HuH-7.5 (cell line): Measurements from ENCODE around the gene POLD1.
"Not testable (repeated sequence)": the region's sequence is repeated elsewhere in the genome, so short reads cannot be mapped to it uniquely, and the experiment has no call there.

Source experiments
- DNase-seq: peaks from one replicate; pipeline ENCODE4 v3.0.0; 2011; ENCODE audit warnings: low spot score

Gene POLD1

DNA sequence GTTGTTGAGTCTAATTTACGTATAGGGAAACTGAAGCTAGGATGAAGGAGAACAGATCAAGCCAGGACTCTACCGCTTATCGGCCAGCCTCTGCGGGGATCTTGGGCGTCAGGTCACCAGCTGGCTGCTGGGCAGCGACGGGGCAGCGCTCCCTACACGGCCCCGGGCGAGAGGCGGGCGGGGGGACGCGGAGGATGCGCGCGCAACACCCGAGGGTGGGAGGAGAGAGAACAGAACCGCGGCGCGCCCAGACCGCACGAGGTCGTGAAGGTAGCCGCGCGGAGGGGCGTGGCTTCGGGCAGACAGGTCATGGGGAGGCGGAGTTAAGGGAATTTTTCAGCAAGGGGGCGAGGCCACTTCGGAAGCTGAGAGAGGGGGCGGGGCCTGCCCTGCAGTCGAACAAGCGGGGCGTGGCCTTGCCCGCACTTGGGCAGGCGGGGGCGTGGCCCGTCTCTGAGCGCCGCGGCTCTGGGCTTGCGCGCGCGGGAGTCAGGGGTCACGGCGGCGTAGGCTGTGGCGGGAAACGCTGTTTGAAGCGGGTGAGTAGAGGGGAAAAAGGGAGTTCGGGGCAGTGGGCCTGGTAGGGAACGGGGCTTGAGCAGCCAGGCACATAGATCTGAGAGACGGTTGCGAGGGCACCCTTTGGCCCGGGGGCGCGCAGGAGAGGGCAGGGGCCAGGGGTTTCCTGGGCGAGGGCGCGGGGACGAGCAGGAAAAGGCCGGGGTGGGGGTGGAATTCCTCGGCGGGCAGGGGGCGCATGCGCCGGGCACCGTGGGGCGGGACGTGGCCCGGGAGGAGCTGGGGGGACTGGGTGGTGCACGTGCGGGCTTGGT, at the start of gene POLD1:
Gene POLD1, plus strand, starts transcription at position 496 of the 833 bp plus-strand sequence. CDS start 14,505 bp downstream, outside the sequence.
- peak; percentile 99 for DNase-seq

DNA sequence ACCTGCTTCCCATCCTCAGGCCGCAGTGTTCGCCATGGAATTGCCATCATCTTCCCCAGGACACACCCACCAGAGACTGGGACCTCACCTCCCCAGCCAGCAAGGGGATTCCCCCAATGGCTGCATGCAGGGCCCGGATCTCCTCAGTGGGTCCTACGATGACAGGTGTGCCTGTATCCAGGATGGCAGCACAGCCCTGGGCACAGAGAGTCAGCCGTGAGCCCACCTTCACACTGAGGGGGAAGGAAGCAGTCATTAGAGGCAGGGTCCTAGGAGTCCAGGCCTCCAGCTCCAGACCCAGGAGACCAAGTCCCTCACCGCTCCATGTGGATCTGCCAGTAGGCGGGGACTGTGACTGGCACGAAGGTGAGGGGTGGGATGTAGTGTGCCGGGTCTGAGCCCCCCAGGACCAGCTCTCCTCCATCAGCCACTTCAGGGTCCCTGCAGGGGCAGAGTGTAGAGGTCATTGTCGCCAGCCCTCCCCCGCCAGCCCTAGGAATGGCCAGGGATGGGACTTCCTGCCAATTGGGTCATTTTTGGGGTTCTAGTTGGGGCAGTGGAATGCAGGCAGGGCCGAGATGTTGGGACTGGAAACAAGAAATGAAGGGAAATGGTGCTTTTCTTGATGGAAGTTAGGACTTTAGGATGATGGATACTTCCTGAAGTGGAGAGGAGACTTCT, 49.3 kb upstream of the POLD1 start:
- DNase-seq = no peak

DNA sequence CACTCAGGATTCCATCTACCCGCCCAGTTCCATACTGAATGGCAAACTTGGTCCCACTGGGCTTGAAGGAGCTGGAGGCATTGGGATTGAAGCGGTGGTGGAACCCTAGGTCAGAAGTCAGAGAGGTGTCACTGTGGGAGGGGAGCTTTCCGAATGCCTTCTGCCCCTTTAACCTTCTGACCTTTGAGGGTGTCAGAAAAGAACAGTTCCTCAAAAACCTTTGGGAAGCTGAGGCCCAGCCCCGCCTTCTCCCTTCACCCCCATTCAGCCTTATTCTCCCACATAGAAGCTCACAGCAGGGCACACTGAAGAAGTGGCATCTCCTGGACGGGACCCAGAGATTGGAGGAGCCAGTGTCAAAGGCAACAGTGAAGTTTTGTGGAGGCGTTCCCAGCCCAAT, 47.1 kb upstream of the POLD1 start:
- DNase-seq = not testable (repeated sequence)

DNA sequence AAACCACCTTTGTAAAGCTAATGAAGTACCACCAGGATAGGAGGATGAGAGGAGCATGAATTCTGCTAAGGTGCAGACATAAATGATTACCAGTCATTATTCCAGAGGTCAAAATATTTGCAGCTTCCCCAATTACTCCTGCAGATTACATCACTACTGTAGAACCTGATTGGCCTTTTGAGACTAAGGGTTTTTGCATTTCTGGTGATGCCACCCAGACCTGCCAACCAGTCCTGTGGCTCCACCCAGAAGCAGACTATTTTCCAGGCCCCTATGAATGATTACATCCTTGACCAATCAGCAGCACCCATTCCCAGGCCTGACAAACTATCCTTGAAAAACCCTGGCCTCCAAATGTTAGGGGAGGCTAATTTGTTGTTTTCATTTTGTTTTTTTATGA, 43.8 kb upstream of the POLD1 start:
- no peak for DNase-seq

DNA sequence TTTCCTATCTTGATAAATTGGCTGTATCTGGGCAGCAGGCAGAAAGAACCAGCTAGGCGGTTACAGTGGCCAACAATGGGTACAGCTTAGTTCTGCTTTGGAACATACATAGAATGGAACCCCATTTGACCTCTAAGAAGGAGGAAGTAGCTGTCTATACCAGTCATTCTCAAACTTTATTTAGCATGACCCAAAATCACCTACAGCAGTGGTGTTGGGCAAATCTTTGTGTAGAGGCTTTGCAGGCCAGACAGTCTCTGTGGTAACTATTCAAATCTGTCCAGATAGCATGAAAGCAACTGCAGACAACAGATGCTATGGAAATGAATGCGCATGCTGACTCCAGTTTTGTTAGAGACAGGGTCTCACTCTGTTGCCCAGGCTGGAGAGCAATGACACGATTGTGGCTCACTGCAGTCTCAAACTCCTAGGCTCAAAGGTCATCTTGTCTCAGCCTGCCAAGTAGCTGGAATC, 43.0 kb upstream of the POLD1 start:
- DNase-seq = no peak

DNA sequence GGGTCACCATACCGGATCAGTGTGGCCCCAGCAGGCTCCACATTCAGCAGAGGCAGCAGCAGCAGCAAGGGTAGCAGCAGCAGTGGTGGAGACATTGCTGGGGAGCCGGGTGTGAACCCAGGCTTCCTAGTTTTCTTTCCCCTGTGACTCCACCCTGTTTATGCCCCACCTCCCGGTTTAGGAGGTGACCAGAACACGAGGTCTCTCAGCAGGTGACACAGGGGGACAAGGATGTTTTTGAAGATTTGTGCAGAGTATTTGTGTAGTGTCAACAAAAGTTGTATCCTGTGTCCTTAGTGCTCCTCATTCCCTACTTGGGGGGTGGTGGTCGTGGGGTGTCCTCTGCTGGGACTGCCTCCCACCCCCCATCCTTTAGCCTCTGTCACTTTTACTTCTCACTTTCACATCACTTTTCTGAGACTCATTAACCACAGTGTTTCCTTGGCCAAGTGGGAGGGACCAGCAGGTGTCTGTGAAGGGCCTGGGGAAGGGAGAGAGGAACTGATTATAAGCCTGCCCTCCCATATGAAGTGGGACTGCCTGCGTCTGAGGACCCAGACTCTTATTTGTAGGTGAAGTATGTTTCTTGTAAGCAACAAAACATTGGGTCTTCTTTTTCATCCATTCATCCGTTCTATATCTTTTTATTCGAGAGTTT, 39.4 kb upstream of the POLD1 start:
- no peak for DNase-seq

DNA sequence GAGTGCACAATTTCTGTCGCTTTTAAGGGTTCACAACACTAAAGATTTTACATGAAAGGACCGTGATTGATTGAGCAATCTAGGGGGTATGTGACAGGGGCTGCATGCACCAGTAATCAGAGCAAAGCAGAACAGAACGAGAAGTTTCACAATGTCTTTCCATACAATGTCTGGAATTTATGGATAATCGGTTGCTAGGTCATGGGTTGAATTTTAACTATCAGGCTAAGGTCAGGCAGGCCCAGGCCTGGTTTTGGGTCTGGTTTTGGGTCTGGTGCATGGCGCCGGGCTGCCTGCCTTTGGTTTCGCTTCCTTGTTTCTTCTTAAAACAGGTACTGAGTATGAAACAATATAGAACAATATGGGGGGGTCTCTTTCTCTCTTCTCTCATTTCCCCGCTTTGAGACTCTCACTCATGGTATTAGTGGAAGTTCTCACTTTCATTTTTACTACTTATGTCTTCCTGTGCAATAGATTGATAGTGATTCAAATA, 37.0 kb upstream of the POLD1 start:
- DNase-seq = not testable (repeated sequence)

DNA sequence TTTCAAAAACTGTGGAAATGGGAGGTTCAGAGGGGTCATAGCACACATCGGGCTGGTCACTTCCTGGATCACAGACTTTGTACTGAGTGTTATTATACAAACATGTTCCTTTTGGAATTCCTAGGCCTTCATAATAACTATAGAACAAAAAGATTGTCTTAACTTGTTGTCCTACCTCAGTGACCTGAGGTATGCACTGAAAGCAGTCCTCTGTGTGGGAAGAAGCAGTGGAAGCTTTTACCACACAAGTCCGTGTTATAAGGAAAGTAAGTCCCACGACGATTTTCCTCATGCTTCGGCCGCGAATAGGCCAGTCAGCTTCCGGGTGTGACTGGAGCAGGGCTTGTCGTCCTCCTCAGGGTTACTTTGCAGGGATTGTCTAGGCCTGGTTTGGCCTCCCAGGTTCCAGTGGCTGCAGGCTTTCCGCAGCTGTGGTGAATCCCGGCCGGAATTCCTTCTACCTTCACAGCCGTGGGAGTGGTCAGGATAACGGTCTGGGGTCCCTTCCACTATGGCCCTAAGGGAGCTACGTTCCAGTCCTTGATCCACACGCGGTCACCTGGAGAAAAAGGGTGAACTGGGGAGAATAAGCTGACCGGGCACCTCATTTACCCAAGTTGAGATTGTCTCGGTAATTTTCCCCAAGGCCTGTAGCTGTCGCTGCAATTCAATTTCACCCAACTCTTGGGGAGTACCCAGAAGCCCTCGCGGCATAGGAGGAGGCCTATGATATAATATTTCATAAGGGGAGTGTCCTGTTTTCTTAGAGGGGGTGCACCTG, 34.7 kb upstream of the POLD1 start:
- no peak for DNase-seq

DNA sequence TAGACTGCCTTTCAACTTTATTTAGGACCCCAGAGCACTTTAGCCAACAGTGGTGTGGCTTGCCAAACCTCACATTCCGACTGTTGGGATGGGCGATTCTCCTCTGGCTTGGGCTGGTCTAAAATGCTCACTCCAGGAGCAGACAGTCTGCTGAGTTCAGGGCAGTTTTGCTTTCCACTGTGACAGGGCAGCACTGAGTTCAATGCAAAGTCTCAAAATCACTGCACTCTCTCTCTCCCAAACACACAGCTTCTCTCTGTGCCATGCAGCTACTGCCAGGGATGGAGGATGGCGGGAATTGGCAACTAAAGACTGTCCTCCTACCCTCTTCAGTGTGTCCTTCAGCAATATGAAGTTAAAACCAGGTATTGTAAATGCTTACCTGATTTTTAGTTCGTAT, 31.9 kb upstream of the POLD1 start:
- no peak for DNase-seq

DNA sequence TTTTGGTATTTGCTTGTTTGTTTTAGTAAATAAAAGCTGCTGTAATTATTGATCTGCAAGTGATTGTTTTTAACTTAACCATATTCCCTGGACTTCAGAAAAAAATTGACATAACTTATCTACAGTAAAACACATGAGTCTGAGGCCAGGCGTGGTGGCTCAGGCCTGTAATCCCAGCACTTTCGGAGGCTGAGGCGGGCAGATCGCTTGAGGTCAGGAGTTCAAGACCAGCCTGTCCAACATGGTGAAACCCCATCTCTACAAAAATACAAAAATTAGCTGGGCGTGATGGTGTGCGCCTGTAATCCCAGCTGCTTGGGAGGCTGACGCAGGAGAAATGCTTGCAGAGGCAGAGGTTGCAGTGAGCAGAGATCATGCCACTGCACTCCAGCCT, 30.7 kb upstream of the POLD1 start:
- not testable (repeated sequence) for DNase-seq

DNA sequence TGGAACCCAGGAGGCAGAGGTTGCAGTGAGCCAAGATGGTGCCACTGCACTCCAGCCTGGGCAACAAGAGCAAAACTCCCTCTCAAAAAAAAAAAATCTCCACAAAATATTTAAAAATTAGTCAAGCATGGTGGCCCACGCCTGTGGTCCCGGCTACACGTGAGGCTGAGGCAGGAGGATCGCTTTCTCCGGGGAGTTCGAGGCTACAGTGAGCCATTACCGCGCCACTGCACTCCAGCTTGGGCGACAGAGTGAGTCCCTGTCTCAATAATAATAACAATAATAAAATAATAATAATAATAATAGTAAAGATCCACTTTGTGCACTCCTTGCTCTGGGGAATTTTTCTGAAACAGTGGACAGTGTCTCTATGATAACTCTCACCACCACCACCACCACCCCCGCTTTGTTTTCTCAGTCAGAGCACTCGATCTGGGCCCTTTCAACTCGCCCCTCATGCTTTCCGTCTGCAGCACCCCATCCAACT, 27.4 kb upstream of the POLD1 start:
- no peak for DNase-seq

DNA sequence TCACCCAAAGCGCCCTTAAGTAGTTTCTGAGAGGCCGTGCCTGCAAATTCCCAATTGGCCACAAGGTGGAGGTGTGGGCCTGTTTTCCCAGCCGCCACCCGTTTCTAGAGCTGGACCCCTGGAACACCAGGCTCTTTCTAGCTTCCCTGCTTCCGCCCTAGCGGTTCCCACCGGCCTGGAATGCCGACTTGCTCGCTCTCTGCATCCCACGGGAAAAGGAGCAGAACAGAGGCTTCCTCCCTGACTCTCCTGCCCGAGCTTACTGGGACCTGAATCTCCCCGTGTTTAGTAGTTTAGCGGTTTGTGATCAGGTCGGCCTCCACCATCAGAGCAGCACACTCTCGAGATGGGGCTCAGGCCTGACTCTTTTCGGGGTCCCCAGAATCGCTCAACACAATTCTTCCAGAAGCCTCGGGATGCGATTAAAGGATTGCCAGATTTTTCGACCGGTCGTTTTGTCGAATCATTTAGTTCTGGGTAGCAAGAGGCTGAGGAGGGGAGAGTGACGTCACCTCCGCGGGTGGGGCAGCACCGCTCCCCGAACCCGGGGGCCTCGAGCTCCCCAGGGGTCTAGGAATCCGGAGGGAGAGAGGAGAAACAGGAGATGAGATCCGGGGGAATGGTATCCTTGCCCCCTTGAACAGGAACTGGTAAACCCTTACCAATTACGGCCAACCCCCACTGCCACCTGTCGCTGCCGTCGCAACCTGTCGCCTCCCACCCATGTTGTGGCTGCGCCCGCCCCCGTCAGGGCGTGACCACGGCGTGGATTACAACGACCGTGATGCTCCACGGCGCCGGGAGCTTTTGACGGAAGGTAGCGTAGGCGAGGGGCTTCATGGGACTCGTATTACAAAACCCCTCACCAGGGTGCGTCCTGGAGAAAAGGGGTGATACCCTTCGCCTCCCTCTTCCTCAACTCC, 26.7 kb upstream of the POLD1 start:
- no peak for DNase-seq

DNA sequence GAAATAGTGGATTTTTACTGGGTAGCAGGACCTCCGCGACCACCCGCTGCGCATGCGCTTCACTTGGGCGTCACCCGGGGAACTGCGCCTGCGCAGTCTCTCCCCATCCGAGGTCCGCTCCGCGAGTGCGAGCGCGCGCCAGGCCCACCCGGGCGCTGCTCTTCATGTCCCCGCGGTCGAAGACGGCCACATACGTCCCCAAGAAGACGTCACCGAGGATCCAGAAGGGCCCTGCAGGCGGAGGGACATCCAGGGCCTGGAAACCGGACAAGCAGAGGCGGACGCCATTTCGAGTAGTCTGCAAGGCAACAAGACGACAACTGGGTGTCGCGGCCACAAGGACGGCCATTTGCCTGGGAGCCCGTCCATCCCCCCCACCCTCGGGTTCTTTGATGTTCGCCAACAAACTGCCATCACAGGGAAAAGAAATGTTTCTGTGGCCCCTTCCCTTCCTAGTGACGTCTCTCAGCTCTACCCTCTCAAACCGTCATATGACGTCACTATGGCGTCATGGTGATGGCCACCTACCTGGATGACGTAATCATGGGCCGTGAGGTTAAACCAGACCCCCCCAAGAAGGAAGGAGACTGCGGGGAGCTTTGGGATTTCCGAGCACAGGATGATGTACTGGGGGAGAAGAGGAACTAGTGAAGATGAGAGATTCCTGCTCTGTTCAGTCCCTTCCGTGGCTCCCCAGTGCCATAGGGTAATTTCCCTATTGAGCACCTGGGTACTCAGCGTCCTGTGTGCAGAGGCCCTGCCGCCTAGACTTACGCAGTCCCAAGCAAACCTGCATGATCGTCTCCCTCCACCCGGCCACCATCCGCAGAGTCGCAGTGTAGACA, 25.4 kb upstream of the POLD1 start:
- no peak for DNase-seq

DNA sequence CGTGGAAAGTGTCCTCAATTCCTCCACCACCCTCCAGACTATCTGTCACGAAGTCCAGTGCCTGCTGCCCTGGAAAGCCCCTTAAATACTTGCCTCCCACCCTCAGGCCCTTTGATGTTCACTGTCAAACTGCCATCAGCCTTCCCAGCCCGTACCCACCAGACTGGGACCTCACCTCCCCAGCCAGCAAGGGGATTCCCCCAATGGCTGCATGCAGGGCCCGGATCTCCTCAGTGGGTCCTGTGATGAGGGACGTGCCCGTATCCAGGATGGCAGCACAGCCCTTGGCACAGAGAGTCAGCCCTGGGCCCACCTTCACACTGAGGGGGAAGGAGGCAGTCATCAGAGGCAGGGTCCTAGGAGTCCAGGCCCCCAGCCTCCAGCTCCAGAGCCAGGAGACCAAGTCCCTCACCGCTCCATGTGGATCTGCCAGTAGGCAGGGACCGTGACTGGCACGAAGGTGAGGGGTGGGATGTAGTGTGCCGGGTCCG, 24.8 kb upstream of the POLD1 start:
- DNase-seq = no peak

DNA sequence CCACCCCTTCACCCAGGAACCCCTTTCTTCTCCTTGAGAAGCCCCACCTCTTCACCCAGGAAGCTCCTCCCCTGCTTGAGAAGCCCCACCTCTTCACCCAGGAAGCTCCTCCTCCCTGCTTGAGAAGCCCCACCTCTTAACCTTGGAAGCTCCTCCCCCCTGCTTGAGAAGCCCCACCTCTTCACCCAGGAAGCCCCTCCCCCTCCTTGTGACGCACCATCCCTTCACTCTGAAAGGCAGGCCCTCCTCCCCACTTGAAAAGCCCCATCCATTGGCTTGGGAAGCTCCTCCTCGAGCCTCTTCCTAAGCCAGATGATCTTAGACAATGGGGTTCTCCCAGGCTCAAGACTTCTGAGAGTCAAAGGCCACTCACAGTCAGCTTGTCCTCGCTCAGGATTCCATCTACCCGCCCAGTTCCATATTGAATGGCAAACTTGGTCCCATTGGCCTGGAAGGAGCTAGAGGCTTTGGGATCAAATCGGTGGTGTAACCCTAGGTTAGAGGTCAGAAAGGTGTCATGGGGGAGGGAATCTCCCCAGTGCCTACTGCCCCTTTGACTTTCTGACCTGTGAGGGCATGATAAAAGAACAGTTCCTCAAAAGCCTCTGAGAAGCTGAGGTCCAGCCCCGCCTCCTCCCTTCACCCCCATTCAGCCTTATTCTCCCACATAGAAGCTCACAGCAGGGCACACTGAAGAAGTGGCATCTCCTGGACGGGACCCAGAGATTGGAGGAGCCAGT, 22.7 kb upstream of the POLD1 start:
- no peak for DNase-seq

DNA sequence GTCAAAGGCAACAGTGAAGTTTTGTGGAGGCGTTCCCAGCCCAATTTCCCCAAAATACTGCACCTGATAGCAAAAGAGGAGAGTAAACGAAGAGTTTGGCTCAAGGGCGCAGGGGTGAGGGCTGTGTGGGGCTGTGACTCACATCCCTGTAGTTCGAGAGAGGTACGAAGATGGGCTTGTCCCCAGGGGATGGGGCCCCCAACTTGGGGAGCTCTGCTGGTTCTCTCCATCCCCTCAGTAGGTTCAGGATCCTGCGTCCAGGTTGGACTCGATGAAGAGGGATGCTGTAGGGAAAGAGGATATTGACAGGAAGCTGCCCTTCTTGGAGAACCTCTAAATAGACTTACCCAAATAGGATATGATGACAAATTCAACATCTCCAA, 22.1 kb upstream of the POLD1 start:
- DNase-seq = no peak

DNA sequence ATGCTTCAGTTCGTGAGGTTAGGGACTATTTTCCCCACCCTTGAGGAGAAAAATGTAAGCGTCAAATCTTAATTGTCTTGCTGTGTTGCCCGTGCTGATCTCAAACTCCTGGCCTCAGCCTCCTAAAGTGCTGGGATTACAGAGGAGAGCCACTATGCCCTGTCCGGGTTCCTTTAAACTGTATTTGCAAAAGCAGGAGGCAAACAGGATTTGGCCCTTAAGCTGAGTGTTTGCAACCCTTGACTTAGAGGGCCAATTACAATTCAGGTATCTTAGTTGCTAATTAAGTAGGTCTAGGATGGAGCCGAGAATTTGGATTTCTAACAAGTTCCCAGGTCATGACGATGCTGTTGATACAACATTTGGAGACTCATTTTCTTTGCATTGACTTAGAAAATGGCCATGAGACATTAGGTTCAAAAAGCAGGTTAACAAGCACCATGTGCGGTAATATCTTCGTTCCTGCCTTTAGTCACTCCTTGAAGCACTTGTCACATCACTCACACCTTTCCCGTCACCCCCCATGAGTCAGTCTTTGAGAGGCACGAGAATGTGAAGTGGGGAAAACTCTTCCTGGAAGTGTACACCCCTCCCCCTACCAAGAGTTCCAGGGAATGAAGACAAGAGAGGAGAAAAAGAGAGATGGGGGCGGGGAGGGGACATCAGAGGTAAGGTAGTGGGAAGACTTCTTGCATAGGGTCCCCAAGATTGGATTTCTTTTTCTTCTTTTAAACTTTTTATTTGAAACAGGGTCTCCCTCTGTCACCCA, 21.3 kb upstream of the POLD1 start:
- no peak for DNase-seq
